GM20000 (cell line): ENCODE results near the gene SMPDL3A.

ENCODE experiments used
- DNase-seq: peaks from one replicate; pipeline ENCODE4 v3.0.0; 2012; ENCODE audit warnings: low spot score
- TF ChIP-seq, protein P1 (sequence below): IDR thresholded peaks from 2 replicates; pipeline ENCODE4 v1.5.1; 2012; ENCODE audit warnings: mild to moderate bottlenecking, control low read depth; ENCODE audit errors: extremely low read depth, missing control alignments

The SMPDL3A gene

DNA sequence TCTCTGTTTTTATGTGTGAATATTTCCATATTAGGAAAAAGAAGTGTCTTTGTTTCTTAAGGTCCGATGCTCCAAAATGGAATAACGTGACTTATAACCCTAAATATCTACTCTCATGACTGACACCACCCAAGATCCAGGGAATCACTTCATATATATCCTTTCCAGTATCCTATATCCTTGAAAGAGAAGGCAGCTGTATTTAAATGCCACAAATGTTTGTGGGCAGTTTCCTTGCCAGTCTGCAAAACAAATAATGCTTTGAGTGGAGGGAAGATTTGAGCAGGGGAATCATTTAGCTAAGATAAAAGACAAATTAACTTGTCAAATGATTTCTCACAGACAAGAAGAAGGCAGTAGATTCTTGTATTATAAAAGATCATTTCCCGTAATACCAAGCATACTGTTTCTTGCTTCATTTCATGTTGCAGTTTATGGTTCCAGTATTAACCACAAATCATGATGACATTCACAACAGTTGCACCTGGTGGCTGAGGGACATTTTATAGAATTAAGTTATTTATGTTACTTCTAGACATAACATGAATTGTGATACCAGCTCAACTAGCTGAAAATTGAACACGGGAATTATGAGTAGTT is 39.5 kb upstream of the SMPDL3A start:
- TF ChIP-seq, protein P1, sequence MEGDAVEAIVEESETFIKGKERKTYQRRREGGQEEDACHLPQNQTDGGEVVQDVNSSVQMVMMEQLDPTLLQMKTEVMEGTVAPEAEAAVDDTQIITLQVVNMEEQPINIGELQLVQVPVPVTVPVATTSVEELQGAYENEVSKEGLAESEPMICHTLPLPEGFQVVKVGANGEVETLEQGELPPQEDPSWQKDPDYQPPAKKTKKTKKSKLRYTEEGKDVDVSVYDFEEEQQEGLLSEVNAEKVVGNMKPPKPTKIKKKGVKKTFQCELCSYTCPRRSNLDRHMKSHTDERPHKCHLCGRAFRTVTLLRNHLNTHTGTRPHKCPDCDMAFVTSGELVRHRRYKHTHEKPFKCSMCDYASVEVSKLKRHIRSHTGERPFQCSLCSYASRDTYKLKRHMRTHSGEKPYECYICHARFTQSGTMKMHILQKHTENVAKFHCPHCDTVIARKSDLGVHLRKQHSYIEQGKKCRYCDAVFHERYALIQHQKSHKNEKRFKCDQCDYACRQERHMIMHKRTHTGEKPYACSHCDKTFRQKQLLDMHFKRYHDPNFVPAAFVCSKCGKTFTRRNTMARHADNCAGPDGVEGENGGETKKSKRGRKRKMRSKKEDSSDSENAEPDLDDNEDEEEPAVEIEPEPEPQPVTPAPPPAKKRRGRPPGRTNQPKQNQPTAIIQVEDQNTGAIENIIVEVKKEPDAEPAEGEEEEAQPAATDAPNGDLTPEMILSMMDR = no peak
- DNase-seq = no peak

- DNase-seq = peak; percentile 19
- TF ChIP-seq, protein P1 = no peak
Measured at GRCh38 chr6:122751326-122751725, 37.7 kb upstream of the SMPDL3A start.

- TF ChIP-seq, protein P1 = no peak
- no peak for DNase-seq
Measured at GRCh38 chr6:122752459-122752858, 36.6 kb upstream of the SMPDL3A start.

DNA sequence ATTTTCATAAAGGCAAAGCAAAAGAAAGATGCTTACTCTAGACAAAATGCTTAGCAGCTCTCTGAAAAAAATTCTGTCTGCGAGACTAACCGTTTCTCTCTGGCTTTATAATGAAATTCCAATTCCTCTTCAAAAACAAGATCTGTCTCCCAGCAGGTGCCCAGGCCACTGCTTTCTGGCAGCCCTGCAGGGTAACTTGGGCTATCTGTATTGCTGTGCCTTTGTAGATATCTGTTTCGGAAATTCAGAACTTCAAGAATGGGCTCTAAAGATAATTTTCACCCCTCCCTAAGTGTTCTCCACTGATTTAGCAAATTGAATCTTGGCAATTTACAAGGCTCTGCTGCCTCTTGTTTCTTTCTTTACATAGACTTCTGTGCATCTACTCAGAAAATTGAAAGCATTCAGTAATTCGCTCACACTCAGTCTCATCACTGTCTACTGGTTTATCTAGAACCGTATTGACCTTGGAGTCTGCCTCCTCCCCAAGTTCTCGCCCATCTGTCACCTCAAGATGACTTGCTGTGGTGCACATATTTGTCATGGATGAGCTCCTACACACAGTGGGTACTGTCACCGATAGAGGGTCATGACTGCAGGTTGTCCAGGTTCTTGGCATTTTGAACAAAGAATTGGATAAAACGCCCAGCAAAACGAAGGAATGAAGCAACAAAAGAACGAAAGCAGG is 35.9 kb upstream of the SMPDL3A start:
- DNase-seq = no peak
- TF ChIP-seq, protein P1 = no peak

GRCh38 chr6:122753688-122754056 is 35.4 kb upstream of the SMPDL3A start:
- DNase-seq = no peak
- TF ChIP-seq, protein P1 = no peak

DNA sequence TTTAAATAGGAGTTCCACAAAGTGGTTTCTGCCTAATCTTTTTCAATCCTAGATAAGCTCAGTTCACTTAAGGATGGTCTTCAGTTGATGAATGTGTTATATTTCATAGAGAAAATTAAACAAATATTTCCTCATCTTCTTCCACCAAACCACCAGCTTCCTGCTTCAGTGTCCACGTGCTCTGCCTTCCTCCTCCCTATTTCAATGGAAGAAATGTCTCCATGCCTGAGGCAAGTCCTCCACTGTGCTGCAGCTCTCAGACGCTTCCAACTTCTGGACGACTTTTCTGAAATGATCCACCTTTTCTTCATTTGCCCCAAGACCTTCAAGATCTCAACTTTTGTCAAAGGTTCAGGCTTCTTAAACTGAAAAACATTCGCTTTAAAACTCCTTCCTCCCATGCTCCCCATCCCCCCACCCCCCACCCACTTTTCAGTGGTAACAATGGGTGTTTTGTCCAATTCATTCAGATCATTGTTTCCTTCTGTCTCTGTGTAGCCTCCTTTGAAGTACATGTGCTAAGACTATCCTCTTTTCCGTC is 34.8 kb upstream of the SMPDL3A start:
- no peak for DNase-seq
- TF ChIP-seq, protein P1 = no peak

GRCh38 chr6:122755901-122756300 is 33.2 kb upstream of the SMPDL3A start:
- DNase-seq = no peak
- TF ChIP-seq, protein P1 = no peak
